Stimulated activated naive CD8-positive, alpha-beta T cell treated with anti-CD3 and anti-CD28 coated beads, Interleukin-15, amount 100 ng/mL, for 72 hours (primary cell): ENCODE data around the gene ALDH3B2.
A peak's percentile ranks its signal among the peaks of the same experiment; 100 is the strongest.
"Not testable (repeated sequence)": the region's sequence is repeated elsewhere in the genome, so short reads cannot be mapped to it uniquely, and the experiment has no call there.

ENCODE experiments used
- ATAC-seq: fragments of 150-1000 bp; cut with Tn5 transposase; 2 replicates; pipeline ENCODE4 v1.10.0; 2021; ENCODE audit warnings: mild to moderate bottlenecking, moderate library complexity
- DNase-seq, 2 donors: peaks; one replicate each; pipeline ENCODE4 v3.0.0; 2021 to 2022
- H3K27ac Mint-ChIP-seq, 2 donors: one replicate each; pipeline ENCODE4 v1.8.0; 2022; ENCODE audit warnings: mild to moderate bottlenecking in 2 of 2, mixed read lengths in 2 of 2, moderate library complexity in 2 of 2
- H3K27me3 Mint-ChIP-seq: one replicate; pipeline ENCODE4 v1.8.0; 2022; ENCODE audit warnings: mixed read lengths
- H3K4me1 Mint-ChIP-seq: one replicate; pipeline ENCODE4 v1.8.0; 2022; ENCODE audit warnings: mild to moderate bottlenecking, mixed read lengths
- H3K4me3 Mint-ChIP-seq, 2 donors: one replicate each; pipeline ENCODE4 v1.8.0; 2022; ENCODE audit warnings: mild to moderate bottlenecking in 2 of 2, mixed read lengths in 2 of 2, moderate library complexity in 1 of 2
- H3K9me3 Mint-ChIP-seq, 2 donors: one replicate each; pipeline ENCODE4 v1.8.0; 2022; ENCODE audit warnings: mixed read lengths in 2 of 2

ALDH3B2 gene

DNA sequence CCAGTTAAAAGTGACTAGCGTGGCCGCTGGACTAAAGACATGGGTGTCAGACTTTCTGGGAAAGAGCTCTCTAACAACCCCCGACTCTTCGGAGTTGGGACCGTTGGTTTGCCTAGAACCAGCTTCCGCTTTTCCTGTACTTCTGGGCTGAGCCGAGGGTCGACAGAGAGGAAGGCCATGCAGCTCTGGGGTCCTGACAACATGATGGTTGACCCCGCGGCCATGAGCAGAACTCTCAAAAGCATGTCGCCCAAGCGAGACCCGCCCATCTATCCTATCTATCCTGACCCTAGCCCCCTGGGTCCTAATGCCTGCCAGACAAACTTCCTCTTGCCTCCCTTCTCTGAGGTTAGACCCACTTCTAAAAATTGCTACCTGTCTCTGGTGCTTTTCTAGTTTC, 53.8 kb downstream of the ALDH3B2 start:
- H3K9me3 Mint-ChIP-seq, H3K4me3 Mint-ChIP-seq, H3K27ac Mint-ChIP-seq, DNase-seq, H3K27me3 Mint-ChIP-seq, ATAC-seq: not testable (repeated sequence)
- H3K4me1 Mint-ChIP-seq = peaks cover 16% of the 10 kb centered on the region

DNA sequence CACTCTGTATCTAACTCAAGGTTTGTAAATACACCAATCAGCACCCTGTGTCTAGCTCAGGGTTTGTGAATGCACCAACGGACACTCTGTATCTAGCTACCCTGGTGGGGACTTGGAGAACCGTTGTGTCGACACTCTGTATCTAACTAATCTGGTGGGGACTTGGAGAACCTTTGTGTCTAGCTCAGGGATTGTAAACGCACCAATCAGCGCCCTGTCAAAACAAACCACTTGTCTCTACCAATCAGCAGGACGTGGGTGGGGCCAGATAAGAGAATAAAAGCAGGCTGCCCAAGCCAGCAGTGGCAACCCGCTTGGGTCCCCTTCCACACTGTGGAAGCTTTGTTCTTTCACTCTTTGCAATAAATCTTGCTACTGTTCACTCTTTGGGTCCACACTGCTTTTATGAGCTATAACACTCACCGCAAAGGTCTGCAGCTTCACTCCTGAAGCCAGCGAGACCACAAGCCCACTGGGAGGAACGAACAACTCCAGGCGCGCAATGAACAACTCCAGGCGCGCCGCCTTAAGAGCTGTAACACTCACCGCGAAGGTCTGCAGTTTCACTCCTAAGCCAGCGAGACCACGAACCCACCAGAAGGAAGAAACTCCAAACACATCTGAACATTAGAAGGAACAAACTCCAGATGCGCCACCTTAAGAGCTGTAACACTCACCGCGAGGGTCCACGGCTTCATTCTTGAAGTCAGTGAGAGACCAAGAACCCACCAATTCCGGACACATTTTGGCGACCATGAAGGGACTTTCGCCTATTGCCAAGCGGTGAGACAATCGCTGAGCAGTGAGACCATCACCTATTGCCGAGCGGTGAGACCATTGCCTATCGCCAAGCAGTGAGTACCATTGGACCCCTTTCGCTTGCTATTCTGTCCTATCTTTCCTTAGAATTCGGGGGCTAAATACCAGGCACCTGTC, 54.5 kb downstream of the ALDH3B2 start:
- H3K4me3 Mint-ChIP-seq, H3K27me3 Mint-ChIP-seq, DNase-seq, H3K27ac Mint-ChIP-seq, ATAC-seq, H3K9me3 Mint-ChIP-seq: not testable (repeated sequence)
- peaks cover 23% of the 10 kb centered on the region for H3K4me1 Mint-ChIP-seq

DNA sequence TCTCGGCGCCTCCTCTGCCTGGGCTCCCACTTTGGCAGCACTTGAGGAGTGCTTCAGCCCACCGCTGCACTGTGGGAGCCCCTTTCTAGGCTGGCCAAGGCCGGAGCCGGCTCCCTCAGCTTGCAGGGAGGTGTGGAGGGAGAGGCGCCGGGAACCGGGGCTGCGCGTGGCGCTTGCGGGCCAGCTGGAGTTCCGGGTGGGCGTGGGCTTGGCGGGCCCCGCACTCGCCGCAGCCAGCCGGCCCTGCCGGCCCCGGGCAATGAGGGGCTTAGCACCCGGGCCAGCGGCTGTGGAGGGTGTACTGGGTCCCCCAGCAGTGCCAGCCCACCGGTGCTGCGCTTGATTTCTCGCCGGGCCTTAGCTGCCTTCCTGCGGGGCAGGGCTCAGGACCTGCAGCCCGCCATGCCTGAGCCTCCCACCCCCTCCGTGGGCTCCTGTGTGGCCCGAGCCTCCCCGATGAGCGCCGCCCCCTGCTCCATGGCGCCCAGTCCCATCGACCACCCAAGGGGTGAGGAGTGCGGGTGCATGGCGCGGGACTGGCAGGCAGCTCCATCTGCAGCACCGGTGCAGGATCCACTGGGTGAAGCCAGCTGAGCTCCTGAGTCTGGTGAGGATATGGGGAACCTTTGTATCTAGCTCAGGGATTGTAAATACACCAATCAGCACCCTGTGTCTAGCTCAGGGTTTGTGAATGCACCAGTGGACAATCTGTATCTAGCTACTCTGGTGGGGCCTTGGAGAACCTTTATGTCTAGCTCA, 55.3 kb downstream of the ALDH3B2 start:
- not testable (repeated sequence) for H3K27me3 Mint-ChIP-seq, H3K4me3 Mint-ChIP-seq, ATAC-seq, H3K9me3 Mint-ChIP-seq, H3K27ac Mint-ChIP-seq, DNase-seq
- H3K4me1 Mint-ChIP-seq = peaks cover 32% of the 10 kb centered on the region

DNA sequence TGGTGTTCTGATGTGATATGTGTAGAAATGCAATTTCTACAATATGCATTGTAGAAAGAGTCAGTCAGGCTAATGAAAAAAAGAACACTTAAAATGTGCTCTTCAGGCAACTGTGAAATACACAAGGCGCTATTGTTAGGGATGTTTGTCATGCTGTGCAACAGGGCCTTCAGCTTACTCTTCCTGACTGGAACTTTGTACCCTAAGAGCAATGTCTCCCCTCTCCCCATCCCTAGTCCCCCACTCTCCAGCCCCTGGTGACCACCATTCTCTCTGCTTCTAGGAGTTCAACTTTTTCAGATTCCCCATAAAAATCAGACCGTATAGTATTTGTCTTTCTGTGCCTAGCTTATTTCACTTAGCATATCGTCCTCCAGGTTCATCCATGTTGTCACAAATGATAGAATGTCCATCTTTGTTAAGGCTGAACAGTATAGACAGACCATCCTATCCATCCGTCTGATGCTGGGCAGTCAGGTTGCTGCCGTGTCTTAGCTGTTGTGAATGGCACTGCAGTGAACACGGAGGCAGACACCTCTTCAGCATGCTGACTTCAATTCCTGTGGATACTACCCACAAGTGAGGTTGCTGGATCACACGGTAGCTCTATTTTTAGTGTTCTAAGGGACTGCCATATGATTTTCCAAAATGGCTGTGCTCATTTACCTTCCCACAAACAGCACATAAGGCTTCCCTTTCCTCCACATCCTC, 57.0 kb downstream of the ALDH3B2 start:
- Mint-ChIP-seq H3K4me3 (peak overlapping the region; percentile 46 to 93), H3K27ac (peak overlapping the region in 1 of 2 donors; percentile 89), H3K27me3 (no peaks in the 10 kb centered on the region), H3K9me3 (no peaks in the 10 kb centered on the region), H3K4me1 (peaks cover 49% of the 10 kb centered on the region)
- ATAC-seq = no peak
- no peak for DNase-seq

DNA sequence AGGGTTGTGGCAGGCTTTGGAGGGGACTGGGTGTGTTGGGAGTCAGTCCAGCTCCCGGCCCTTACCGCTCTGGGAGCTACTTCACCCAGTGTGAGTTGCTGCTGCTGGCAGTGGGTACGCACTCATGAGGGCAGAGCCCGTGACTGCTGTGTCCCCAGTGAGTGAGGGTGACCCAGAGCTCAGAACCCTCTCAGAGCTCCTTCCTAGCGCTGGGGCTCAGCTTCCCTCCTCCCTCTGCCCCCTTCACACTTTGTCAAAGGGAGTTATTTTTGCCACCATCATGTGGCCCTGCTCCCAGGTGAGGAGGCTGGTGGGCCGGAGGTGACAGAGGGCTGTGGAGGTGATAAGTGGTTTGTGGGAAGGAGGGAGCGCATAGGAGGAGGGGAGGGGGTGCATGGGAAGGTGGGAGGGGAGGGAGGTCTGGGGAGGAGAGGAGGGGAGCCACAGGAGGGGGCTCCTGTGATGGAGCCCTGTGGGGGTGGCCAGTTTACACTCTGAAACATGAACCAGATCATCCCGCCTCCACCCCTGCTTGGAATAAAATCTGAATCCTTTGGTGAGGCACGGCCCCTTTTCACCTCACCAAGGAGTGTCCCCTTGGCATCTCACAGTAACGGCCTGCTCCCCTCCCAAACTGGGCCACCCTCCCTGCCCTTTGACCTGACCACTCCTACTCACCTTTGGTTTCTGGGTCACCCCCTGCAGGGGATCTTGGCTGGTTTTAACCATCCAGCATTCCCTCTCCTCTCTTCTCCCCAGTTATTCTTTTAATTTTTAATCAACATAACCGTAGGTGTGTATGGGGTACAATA, 57.8 kb downstream of the ALDH3B2 start:
- Mint-ChIP-seq H3K4me1 (peaks cover 56% of the 10 kb centered on the region), H3K4me3 (peak overlapping the region; percentile 85 to 93), H3K27ac (peak overlapping the region; percentile 72 to 96), H3K27me3 (no peaks in the 10 kb centered on the region), H3K9me3 (no peaks in the 10 kb centered on the region)
- DNase-seq = no peak
- no peak for ATAC-seq

DNA sequence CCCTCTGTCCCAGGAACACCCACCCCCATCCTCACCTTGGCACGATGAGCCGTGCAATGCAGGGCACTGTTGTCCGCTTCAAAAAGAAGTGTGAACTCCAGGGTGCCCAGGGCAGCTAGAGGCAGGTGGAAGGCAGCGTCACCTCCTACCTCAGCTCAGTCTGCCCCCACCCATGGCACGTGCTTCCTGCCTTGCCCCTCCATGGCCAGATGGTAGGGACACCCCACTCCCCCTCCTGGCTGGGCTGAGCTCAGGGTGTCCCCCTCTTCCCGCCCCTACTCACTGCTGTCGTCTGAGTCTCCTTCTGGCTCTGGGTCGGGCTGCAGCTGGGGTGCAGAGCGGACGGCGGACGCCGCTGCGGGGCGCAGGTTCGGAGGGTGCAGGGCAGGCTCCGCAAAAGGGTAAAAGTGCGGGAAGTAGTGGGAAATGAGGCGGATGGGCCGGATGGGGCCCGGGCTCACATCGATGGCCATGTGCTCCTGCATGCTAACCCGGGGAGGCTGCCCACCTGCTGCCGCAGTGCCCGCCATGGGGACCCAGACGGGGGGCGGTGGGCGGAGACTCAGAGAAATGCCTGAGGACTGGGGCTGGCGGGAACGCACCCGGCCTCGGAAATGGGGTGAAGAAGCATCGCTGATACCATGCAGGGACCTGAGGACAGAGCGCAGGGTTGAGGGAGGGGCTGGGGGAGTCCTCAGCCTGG, 58.5 kb downstream of the ALDH3B2 start:
- H3K4me3 Mint-ChIP-seq = peak overlapping the region; percentile 85 to 93
- peaks cover 56% of the 10 kb centered on the region for H3K4me1 Mint-ChIP-seq
- no peaks in the 10 kb centered on the region for H3K27me3 Mint-ChIP-seq
- no peak for DNase-seq
- ATAC-seq = peak; percentile 27
- H3K27ac Mint-ChIP-seq = peak overlapping the region; percentile 92 to 96
- H3K9me3 Mint-ChIP-seq = no peaks in the 10 kb centered on the region

DNA sequence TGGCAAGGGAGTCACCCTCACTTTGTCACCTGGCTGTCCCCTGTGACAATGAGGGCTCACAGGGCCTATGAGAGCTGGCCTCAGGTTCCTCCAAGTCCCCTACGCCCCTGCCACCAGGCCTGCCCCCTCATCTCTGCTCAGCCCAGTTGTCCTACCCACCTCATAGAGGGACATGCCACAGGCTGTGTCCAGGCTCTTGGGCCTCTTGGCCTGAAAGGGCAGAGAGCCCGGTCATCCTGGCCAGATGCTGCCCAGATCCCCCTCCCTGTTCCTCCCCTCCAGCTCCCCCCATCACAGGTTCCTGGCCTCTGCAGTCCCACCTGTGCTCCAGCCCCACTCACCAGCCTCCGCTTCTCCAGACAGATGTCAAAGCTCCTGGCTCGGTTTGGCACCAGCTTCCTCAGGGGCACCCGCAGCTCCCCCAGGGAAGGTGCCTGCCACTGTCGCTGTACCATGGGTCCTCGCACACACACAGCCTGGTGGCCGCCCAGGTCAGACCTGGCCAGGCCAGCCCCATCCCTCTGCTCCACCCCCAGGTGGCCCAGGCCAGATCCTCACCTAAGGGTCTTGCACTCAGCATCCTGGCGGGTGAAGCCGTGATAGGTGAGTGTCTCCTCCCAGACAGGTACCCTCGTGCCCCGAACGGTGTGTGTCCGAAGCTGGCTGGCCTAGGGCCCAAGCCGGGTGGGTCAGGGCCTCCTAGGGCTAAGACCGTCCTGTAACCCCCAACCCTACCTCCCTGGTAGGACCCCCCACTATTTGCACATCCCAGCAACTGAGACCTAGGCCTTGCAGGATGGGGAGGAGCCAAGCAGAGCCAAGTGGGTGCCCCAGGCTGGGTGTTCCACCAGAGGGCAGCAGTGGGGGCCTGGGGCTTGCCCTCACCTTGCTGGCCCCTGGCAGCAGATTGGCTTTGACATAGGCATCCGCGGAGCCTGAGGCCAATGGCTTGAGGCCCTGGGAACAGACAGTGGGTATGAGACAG, 59.4 kb downstream of the ALDH3B2 start:
- no peaks in the 10 kb centered on the region for H3K27me3 Mint-ChIP-seq
- peaks cover 56% of the 10 kb centered on the region for H3K4me1 Mint-ChIP-seq
- H3K9me3 Mint-ChIP-seq = no peaks in the 10 kb centered on the region
- DNase-seq (peak; percentile 74 to 86), ATAC-seq (peak; percentile 73)
- peak overlapping the region; percentile 96 to 98 for H3K27ac Mint-ChIP-seq
- peak overlapping the region; percentile 85 to 93 for H3K4me3 Mint-ChIP-seq

DNA sequence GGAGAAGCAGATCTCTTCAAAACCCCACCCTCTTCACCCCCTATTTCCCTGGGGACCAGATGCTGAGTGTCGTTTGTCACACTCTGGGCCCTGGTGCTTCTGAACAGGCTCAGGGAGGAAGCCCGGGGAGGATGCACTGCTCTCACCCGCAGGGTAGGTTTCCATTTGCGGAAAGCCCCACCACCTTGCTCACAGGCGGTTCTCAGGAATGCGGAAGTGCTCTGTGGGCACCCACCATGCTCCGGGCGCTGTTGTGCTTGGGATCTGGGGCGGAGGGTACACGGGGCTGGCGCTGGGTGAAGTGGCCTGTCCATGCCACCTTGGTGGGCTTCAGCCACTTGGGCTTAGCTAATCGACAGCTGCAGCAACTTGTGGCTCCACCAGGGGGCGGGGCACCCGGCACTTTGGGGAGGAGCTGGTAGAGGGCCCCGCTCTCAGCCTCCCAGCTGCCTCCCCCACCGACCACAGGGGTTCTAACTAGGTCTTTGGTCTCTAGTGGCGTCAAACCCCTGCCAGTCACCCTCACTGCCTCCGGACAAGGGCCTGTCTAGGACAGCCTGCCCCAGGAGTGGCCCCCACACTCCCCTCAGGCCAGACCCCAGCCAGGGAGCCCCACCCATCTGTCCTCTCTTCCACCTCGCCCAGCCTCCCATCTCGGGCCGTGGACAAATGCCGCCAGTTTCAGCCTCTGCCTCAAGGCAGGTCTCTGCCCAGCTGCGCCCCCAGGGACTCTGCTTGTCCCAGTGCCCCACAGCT, 60.3 kb downstream of the ALDH3B2 start:
- H3K27ac Mint-ChIP-seq = peak overlapping the region; percentile 96 to 98
- H3K4me3 Mint-ChIP-seq = peak overlapping the region; percentile 85 to 93
- ATAC-seq (peak; percentile 85), DNase-seq (peak; percentile 80 to 86)
- peaks cover 61% of the 10 kb centered on the region for H3K4me1 Mint-ChIP-seq
- H3K27me3 Mint-ChIP-seq = no peaks in the 10 kb centered on the region
- H3K9me3 Mint-ChIP-seq = no peaks in the 10 kb centered on the region

DNA sequence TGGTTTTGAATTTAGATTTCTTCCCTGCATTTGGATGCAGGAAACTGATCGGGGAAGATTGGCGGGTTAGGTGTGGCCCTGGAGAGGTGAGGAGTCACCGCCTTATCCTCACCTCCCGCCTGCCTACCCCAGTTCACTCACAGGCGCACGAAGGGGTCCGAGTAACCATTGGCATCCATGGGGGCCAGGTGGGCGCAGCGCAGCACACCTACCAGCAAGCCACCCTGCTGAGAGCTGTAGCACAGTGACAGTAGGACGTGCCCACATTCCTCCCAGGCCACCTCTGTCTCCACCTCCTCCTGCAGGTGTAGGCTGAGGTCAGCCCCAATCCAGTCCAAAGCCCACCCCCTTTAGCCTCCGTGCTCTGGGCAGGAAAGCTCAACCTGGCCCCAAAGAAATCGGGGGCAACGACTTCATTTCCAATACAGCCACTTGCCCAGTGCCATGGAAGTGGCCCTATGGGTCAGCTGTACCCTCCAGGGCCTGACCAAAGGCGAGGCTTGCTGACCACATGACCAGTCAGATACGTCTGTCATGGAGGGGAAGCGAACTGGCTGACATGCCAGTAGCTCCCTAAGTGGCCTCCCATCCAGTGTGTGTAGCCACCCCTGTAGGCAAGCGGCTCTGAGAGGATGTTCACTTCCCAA, 61.0 kb downstream of the ALDH3B2 start:
- Mint-ChIP-seq H3K4me1 (peaks cover 68% of the 10 kb centered on the region), H3K27me3 (no peaks in the 10 kb centered on the region)
- ATAC-seq = no peak

DNA sequence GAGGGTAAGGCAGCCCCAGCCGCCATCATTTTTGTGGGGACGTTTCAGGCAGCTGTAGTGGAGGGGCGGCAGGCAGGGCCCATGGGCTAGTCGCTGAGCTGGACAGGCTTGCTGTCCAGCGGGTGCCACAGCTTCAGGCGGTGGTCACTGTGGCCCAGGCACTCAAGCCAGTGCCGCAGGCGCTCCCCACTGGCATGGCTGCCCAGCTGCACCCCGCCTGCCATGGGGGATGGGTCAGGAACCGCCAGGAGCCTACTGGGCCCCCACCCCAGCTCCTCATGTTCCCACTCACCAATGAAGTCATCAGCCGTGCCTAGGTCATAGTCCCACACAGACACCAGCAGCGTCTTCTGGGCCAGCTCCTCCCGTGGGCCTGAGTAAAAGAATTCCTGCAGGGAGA, 61.7 kb downstream of the ALDH3B2 start:
- Mint-ChIP-seq H3K9me3 (no peaks in the 10 kb centered on the region), H3K27ac (peak overlapping the region in 1 of 2 donors; percentile 87), H3K4me1 (peaks cover 75% of the 10 kb centered on the region), H3K4me3 (no peak overlapping the region), H3K27me3 (no peaks in the 10 kb centered on the region)
- ATAC-seq (no peak), DNase-seq (no peak)

More for the DNA sequence above, 61.0 kb downstream of the ALDH3B2 start:
- no peaks in the 10 kb centered on the region for H3K9me3 Mint-ChIP-seq
- DNase-seq = no peak
- peak overlapping the region; percentile 85 to 93 for H3K4me3 Mint-ChIP-seq
- H3K27ac Mint-ChIP-seq = peak overlapping the region; percentile 96 to 98
